Dedifferentiated amniotic fluid mesenchymal stem cell (primary cell): ENCODE measurements around the gene IZUMO3.
"Not testable (repeated sequence)": the region's sequence is repeated elsewhere in the genome, so short reads cannot be mapped to it uniquely, and the experiment has no call there.

Experiments
- DNase-seq: peaks from one replicate; pipeline ENCODE4 v3.0.0-alpha.2; 2016; ENCODE audit errors: extremely low spot score

Gene IZUMO3

GRCh38 chr9:24545847-24546522 is at the start of gene IZUMO3:
IZUMO3 (minus strand) TSS chr9:24545897; CDS start chr9:24545649, 248 bp downstream.
- DNase-seq: no peak

GRCh38 chr9:24594234-24594850 is 48.6 kb upstream of the IZUMO3 start:
- DNase-seq: no peak

- DNase-seq: no peak
These were observed 44.7 kb upstream of the IZUMO3 start for GRCh38 chr9:24590432-24590831.

- DNase-seq: no peak
These were observed 42.2 kb upstream of the IZUMO3 start for GRCh38 chr9:24587883-24588282.

- DNase-seq: no peak
These were observed 36.7 kb upstream of the IZUMO3 start for GRCh38 chr9:24582146-24583126.

- DNase-seq: not testable (repeated sequence)
These were observed 34.3 kb upstream of the IZUMO3 start for GRCh38 chr9:24580005-24580404.

GRCh38 chr9:24572406-24572805 is 26.7 kb upstream of the IZUMO3 start:
- no peak for DNase-seq

GRCh38 chr9:24561957-24562356 is 16.3 kb upstream of the IZUMO3 start:
- no peak for DNase-seq

- no peak for DNase-seq
These were observed 7.5 kb upstream of the IZUMO3 start for GRCh38 chr9:24553183-24553552.

GRCh38 chr9:24552526-24553182 is 7.0 kb upstream of the IZUMO3 start:
- DNase-seq: no peak

- DNase-seq: no peak
These were observed 412 bp downstream of the IZUMO3 start for GRCh38 chr9:24545285-24545684.

- DNase-seq: no peak
These were observed 27.2 kb downstream of the IZUMO3 start for GRCh38 chr9:24518545-24518944.

- DNase-seq: no peak
These were observed 29.2 kb downstream of the IZUMO3 start for GRCh38 chr9:24516463-24516862.

GRCh38 chr9:24509850-24510249 is 35.8 kb downstream of the IZUMO3 start:
- no peak for DNase-seq

GRCh38 chr9:24504521-24504920 is 41.2 kb downstream of the IZUMO3 start:
- DNase-seq: no peak

GRCh38 chr9:24502206-24502937 is 43.3 kb downstream of the IZUMO3 start:
- DNase-seq: no peak

- DNase-seq: no peak
These were observed 44.9 kb downstream of the IZUMO3 start for GRCh38 chr9:24500761-24501160.

- DNase-seq: no peak
These were observed 47.1 kb downstream of the IZUMO3 start for GRCh38 chr9:24498632-24499031.

- no peak for DNase-seq
These were observed 48.0 kb downstream of the IZUMO3 start for GRCh38 chr9:24497671-24498070.
